Keratinocyte (primary cell): ENCODE results near the gene IP6K2. TPM values are rescaled to one million over a fixed set of nuclear protein-coding genes. Genes with fewer than 3 reads are reported as not detected.

ENCODE experiments used
- DNase-seq: peaks from one replicate; pipeline ENCODE4 v3.0.0-alpha.2; 2011; ENCODE audit warnings: low read depth, missing footprints, low spot score
- FAIRE-seq: peaks from 2 replicates; lab custom pipeline; 2011; peaks lifted over from hg19 to GRCh38; lab: Jason Lieb, UNC
- H2AFZ ChIP-seq: 2 replicates; pipeline ENCODE4 v1.6.0; 2012; ENCODE audit warnings: low read length, control low read depth, inconsistent platforms; ENCODE audit not compliant: control insufficient read depth
- H3K27ac ChIP-seq: 2 replicates; pipeline ENCODE4 v1.5.1; 2011; ENCODE audit warnings: low read length; ENCODE audit not compliant: control insufficient read depth, insufficient read depth
- H3K27me3 ChIP-seq: 3 replicates; pipeline ENCODE4 v1.6.0; 2011; ENCODE audit warnings: low read length; ENCODE audit not compliant: control insufficient read depth, insufficient read depth; ENCODE audit errors: extremely low read depth
- H3K36me3 ChIP-seq, 2 experiments: 2 replicates in 1 of 2; 3 replicates in 1 of 2; pipeline ENCODE4 v1.5.1; 2011; ENCODE audit warnings: low read length in 2 of 2, mild to moderate bottlenecking in 1 of 2; ENCODE audit not compliant: control insufficient read depth in 2 of 2, insufficient read depth in 2 of 2; ENCODE audit errors: extremely low read depth in 1 of 2
- H3K4me1 ChIP-seq: 3 replicates; pipeline ENCODE4 v1.5.1; 2011; ENCODE audit warnings: low read length; ENCODE audit not compliant: control insufficient read depth, insufficient read depth; ENCODE audit errors: extremely low read depth
- H3K4me2 ChIP-seq: 3 replicates; pipeline ENCODE4 v1.6.0; 2011; ENCODE audit warnings: low read depth, low read length; ENCODE audit not compliant: control insufficient read depth, insufficient read depth; ENCODE audit errors: extremely low read depth
- H3K4me3 ChIP-seq, 3 experiments: fragments of 200-600 bp in 1 of 3; sonication (generic) in 1 of 3; 2 replicates in 2 of 3; 3 replicates in 1 of 3; pipeline ENCODE4 v1.5.1; 2011 to 2016; ENCODE audit warnings: low read length in 3 of 3, mild to moderate bottlenecking in 3 of 3, control low read depth in 2 of 3, inconsistent platforms in 1 of 3, low read depth in 1 of 3, mixed read lengths in 1 of 3, mixed run types in 1 of 3, moderate library complexity in 1 of 3; ENCODE audit not compliant: control insufficient read depth in 2 of 3, insufficient read depth in 2 of 3; ENCODE audit errors: extremely low read depth in 1 of 3
- H3K79me2 ChIP-seq: 2 replicates; pipeline ENCODE4 v1.6.0; 2012; ENCODE audit warnings: low read length; ENCODE audit not compliant: control insufficient read depth, insufficient read depth
- H3K9ac ChIP-seq: 3 replicates; pipeline ENCODE4 v1.6.0; 2011; ENCODE audit warnings: low read length; ENCODE audit not compliant: control insufficient read depth, insufficient read depth; ENCODE audit errors: extremely low read depth
- H3K9me1 ChIP-seq: 3 replicates; pipeline ENCODE4 v1.6.0; 2011; ENCODE audit warnings: low read length; ENCODE audit not compliant: control insufficient read depth, insufficient read depth; ENCODE audit errors: extremely low read depth
- H3K9me3 ChIP-seq: 2 replicates; pipeline ENCODE4 v1.5.1; 2012; ENCODE audit warnings: low read depth, low read length; ENCODE audit not compliant: control insufficient read depth
- H4K20me1 ChIP-seq: 3 replicates; pipeline ENCODE4 v1.6.0; 2011; ENCODE audit warnings: low read length; ENCODE audit not compliant: control insufficient read depth, insufficient read depth; ENCODE audit errors: extremely low read depth
- EZH2 ChIP-seq: IDR thresholded peaks from one replicate; pipeline ENCODE4 v1.6.1; 2012; ENCODE audit warnings: inconsistent platforms, mild to moderate bottlenecking, low read length, moderate library complexity
- dilution Hi-C: fragments of 300-500 bp; cut with MboI; formaldehyde crosslinking; loops from one replicate; pipeline ENCODE4 v1.7.0; 2020; ENCODE audit warnings: low sequenced_read_pairs; ENCODE audit not compliant: extremely low pct_ligation_motif_present
- polyA plus RNA-seq, 5 experiments: library from polyadenylated mRNA; depleted of rRNA in 3 of 5; stranded (reverse) in 3 of 5; stranded (forward) in 1 of 5; unstranded in 1 of 5; fragments of >200 nt; gene quantifications; 1 replicate in 1 of 5; 2 replicates in 3 of 5; 3 replicates in 1 of 5; pipeline versions ENCODE4 v1.2.1 to v1.2.3, GENCODE V29; 2011 to 2012; ENCODE audit warnings: missing spikeins in 2 of 5, low read depth in 1 of 5, low replicate concordance in 1 of 5
- TF ChIP-seq, protein P1 (sequence below), 3 experiments: IDR thresholded peaks in 1 of 3; conservative IDR thresholded peaks in 1 of 3; optimal IDR thresholded peaks in 1 of 3; 2 replicates in 2 of 3; 3 replicates in 1 of 3; pipeline versions ENCODE3 to v1.5.1; 2011; ENCODE audit warnings: low read length in 3 of 3, mild to moderate bottlenecking in 3 of 3, moderate library complexity in 2 of 3, control low read depth in 1 of 3, inconsistent platforms in 1 of 3; ENCODE audit not compliant: insufficient read depth in 2 of 3; ENCODE audit errors: extremely low read depth in 1 of 3

IP6K2 gene
- polyA plus RNA-seq, 1 donor (not counting 4 experiments of a cell fraction or from before 2014, with no cell fraction given): 110 TPM

DNA sequence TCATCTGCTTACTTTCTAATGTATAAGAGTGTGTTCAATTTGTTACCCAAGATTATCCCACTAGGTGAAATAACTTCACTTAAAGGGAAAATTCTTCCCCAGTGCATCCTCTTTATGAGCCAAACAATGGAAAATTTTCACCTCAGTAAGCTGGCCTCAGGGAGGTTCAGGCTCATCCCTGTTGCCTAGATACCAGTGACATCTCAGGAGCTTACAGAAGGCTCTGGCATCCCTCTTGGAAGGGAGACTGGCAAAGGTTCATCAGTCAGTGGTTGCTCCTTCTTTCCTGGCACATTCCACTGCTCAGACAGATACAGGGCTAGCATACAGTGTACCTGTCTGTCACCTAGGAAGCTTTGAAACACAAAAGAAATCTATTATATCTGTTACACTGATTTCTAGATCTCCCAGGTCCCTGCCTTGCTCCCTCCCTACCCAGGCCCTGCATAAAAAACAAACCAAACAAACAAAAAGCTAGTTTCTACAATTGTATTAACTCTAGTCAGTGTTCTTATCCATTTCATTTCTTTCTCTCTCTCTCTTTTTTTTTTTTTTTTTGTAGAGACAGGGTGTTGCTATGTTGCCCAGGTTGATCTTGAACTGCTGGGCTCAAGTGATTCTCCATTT, 1.7 kb downstream of the IP6K2 start:
- H3K4me3 ChIP-seq: peak overlapping the region; percentile 87 to 99 (median 99)
- dilution Hi-C loops: no loop called here
- H3K36me3 ChIP-seq: peaks cover 12 to 23% of the 10 kb centered on the region in 2 experiments
- H2AFZ ChIP-seq: no peak overlapping the region
- DNase-seq (no peak), FAIRE-seq (peak; percentile 69)
- peaks cover 26% of the 10 kb centered on the region for H3K4me1 ChIP-seq
- no peaks in the 10 kb centered on the region for H3K9me3 ChIP-seq
- H3K27ac ChIP-seq: peak overlapping the region; percentile 94
- H3K79me2 ChIP-seq: peaks cover 64% of the 10 kb centered on the region
- peaks cover 2% of the 10 kb centered on the region for H3K9me1 ChIP-seq
- H3K27me3 ChIP-seq: no peaks in the 10 kb centered on the region
- peak overlapping the region; percentile 98 for H3K4me2 ChIP-seq
- peak overlapping the region; percentile 97 for H3K9ac ChIP-seq
- no peak for TF ChIP-seq EZH2
- TF ChIP-seq, protein P1, sequence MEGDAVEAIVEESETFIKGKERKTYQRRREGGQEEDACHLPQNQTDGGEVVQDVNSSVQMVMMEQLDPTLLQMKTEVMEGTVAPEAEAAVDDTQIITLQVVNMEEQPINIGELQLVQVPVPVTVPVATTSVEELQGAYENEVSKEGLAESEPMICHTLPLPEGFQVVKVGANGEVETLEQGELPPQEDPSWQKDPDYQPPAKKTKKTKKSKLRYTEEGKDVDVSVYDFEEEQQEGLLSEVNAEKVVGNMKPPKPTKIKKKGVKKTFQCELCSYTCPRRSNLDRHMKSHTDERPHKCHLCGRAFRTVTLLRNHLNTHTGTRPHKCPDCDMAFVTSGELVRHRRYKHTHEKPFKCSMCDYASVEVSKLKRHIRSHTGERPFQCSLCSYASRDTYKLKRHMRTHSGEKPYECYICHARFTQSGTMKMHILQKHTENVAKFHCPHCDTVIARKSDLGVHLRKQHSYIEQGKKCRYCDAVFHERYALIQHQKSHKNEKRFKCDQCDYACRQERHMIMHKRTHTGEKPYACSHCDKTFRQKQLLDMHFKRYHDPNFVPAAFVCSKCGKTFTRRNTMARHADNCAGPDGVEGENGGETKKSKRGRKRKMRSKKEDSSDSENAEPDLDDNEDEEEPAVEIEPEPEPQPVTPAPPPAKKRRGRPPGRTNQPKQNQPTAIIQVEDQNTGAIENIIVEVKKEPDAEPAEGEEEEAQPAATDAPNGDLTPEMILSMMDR (optimal IDR thresholded peaks at IDR 0.05 in 1 of 3, IDR thresholded peaks at IDR 0.05 in 1 of 3, conservative IDR thresholded peaks at IDR 0.05 in 1 of 3; ENCODE audit: extremely low read depth in 1 of 3, insufficient read depth in 2 of 3, low read length in 3 of 3): no peak
- peaks cover 12% of the 10 kb centered on the region for H4K20me1 ChIP-seq

DNA sequence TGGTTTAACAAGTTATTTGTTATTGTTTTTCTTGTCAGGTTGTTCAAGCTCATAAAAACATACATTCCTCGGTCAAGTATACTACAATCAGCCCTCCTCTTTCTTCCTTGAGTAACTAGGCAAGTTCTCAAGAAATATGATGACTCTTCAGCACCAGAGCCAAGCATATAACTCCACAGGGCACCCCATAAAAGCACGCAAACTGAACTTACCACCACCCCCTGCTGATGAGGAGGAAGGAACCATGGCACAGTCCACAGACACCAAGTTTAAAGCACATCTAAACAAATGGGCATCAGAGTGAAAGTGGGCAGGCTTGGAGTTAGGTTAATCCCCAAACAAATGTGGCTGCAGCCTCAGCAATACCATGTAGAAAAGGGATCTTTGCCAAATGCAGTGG, 5.3 kb downstream of the IP6K2 start:
- H3K9me3 ChIP-seq: no peaks in the 10 kb centered on the region
- no peaks in the 10 kb centered on the region for H3K27me3 ChIP-seq
- no peak overlapping the region for H3K27ac ChIP-seq
- peaks cover 45% of the 10 kb centered on the region for H3K4me1 ChIP-seq
- no peak overlapping the region for H3K9ac ChIP-seq
- peaks cover 27% of the 10 kb centered on the region for H4K20me1 ChIP-seq
- no peak overlapping the region for H3K4me2 ChIP-seq
- FAIRE-seq (no peak), DNase-seq (no peak)
- H3K79me2 ChIP-seq: peaks cover 88% of the 10 kb centered on the region
- dilution Hi-C loops: no loop called here
- no peak for TF ChIP-seq EZH2
- TF ChIP-seq, protein P1 (optimal IDR thresholded peaks at IDR 0.05 in 1 of 3, IDR thresholded peaks at IDR 0.05 in 1 of 3, conservative IDR thresholded peaks at IDR 0.05 in 1 of 3; ENCODE audit: extremely low read depth in 1 of 3, insufficient read depth in 2 of 3, low read length in 3 of 3): no peak
- H3K4me3 ChIP-seq: no peak overlapping the region
- peaks cover 10% of the 10 kb centered on the region for H3K9me1 ChIP-seq
- no peak overlapping the region for H2AFZ ChIP-seq
- H3K36me3 ChIP-seq: peaks cover 13 to 34% of the 10 kb centered on the region in 2 experiments
